K562 (cell line): ENCODE data around the gene MAML1. TPM values are rescaled to one million over a fixed set of nuclear protein-coding genes. Genes with fewer than 3 reads are reported as not detected.

Experiments used
- ATAC-seq: fragments of 200-7000 bp; cut with Tn5 transposase; 3 replicates; pipeline ENCODE4 v1.9.1; 2020; ENCODE audit warnings: moderate library complexity
- BruUV-seq: library from RNA; stranded (reverse); fragments of 400-500 nt; replicated peaks from 2 replicates; lab custom pipeline; 2021; lab: Mats Ljungman, UMichigan
- CTCF ChIA-PET: fragments of 300-600 bp; formaldehyde crosslinking; extraction: SDS; loops from one replicate; lab custom pipeline; 2021; ENCODE audit warnings: low intra/inter-chr PET ratio; lab: Yijun Ruan, JAX
- POLR2A ChIA-PET: fragments of 300-600, 350-650 bp; sonication (Branson Sonifier 250); formaldehyde crosslinking; extraction: SDS; loops from one replicate; lab custom pipeline; 2021; ENCODE audit warnings: antibody characterized with exemption, inconsistent platforms; lab: Yijun Ruan, JAX
- DNase-seq, 4 experiments: peaks; one replicate each; pipeline versions ENCODE4 v3.0.0 to v3.0.0-alpha.2; 2011 to 2018; ENCODE audit warnings: low spot score in 3 of 4, mixed read lengths in 3 of 4; ENCODE audit errors: extremely low read depth in 1 of 4
- FAIRE-seq: peaks from 2 replicates; lab custom pipeline; 2011; peaks lifted over from hg19 to GRCh38; lab: Jason Lieb, UNC
- H2AFZ ChIP-seq: 2 replicates; pipeline ENCODE4 v1.6.0; 2011; ENCODE audit warnings: low read depth, low read length, control low read depth, inconsistent platforms
- H3K27ac ChIP-seq: fragments of 200-600 bp; 3 replicates; pipeline ENCODE4 v1.8.0; 2011; ENCODE audit warnings: low read depth, mild to moderate bottlenecking, control low read depth, inconsistent platforms, low read length, moderate library complexity, mixed read lengths; ENCODE audit errors: extremely low read depth
- H3K27me3 ChIP-seq, 2 experiments: fragments of 300-600 bp in 1 of 2; 2 replicates in 1 of 2; 3 replicates in 1 of 2; pipeline versions ENCODE4 v1.6.0 to v1.8.0; 2011; ENCODE audit warnings: inconsistent platforms in 2 of 2, low read length in 2 of 2, mild to moderate bottlenecking in 1 of 2, mixed read lengths in 1 of 2, moderate library complexity in 1 of 2; ENCODE audit not compliant: control insufficient read depth in 2 of 2, insufficient read depth in 2 of 2
- H3K36me3 ChIP-seq: fragments of 300-600 bp; 3 replicates; pipeline ENCODE4 v1.8.0; 2011; ENCODE audit warnings: mild to moderate bottlenecking, low read length, inconsistent platforms; ENCODE audit not compliant: control insufficient read depth, insufficient read depth
- H3K4me1 ChIP-seq, 2 experiments: fragments of 200-600 bp in 1 of 2; replicated peaks in 1 of 2; 2 replicates in 1 of 2; 3 replicates in 1 of 2; pipeline versions ENCODE4 v1.5.1 to v1.8.0; 2011; ENCODE audit warnings: inconsistent platforms in 2 of 2, low read length in 2 of 2, mild to moderate bottlenecking in 1 of 2, mixed read lengths in 1 of 2, moderate library complexity in 1 of 2; ENCODE audit not compliant: control insufficient read depth in 2 of 2, insufficient read depth in 2 of 2
- H3K4me2 ChIP-seq: 2 replicates; pipeline ENCODE4 v1.6.1; 2011; ENCODE audit warnings: low read length, control low read depth, inconsistent platforms, mixed read lengths; ENCODE audit not compliant: insufficient read depth
- H3K4me3 ChIP-seq: fragments of 200-600 bp; sonication (generic), shearing (Covaris generic); 2 replicates; pipeline ENCODE4 v1.5.1; 2016; ENCODE audit warnings: control low read depth, inconsistent platforms
- H3K79me2 ChIP-seq: fragments of 200-600 bp; 3 replicates; pipeline ENCODE4 v1.8.0; 2011; ENCODE audit warnings: low read length, inconsistent platforms; ENCODE audit not compliant: control insufficient read depth, insufficient read depth
- H3K9ac ChIP-seq, 2 experiments: 2 replicates each; pipeline versions ENCODE4 v1.6.0 to v1.6.1; 2011; ENCODE audit warnings: low read depth in 2 of 2, low read length in 2 of 2, control low read depth in 1 of 2, inconsistent platforms in 1 of 2, mild to moderate bottlenecking in 1 of 2, mixed read lengths in 1 of 2; ENCODE audit not compliant: insufficient read depth in 1 of 2
- H3K9me1 ChIP-seq: one replicate; pipeline ENCODE4 v1.6.0; 2011; ENCODE audit warnings: inconsistent platforms, mild to moderate bottlenecking, low read length, moderate library complexity; ENCODE audit not compliant: control insufficient read depth, insufficient read depth
- H3K9me3 ChIP-seq: replicated peaks from 2 replicates; pipeline ENCODE4 v1.5.1; 2011; ENCODE audit warnings: low read depth, low read length, inconsistent platforms; ENCODE audit not compliant: control insufficient read depth, insufficient read depth
- H4K20me1 ChIP-seq: replicated peaks from 2 replicates; pipeline ENCODE4 v1.6.1; 2011; ENCODE audit warnings: low read length, inconsistent platforms, mixed read lengths; ENCODE audit not compliant: control insufficient read depth, insufficient read depth
- FIP1L1 ChIP-seq: fragments of 200-400 bp; formaldehyde crosslinking; IDR thresholded peaks from 2 replicates; pipeline ENCODE4 v1.6.1; 2018; ENCODE audit warnings: mild to moderate bottlenecking, low read depth, low read length; ENCODE audit not compliant: poor library complexity, severe bottlenecking
- POLR2G ChIP-seq: fragments of 200-400 bp; formaldehyde crosslinking; IDR thresholded peaks from 2 replicates; pipeline ENCODE4 v1.6.1; 2017; ENCODE audit warnings: low read depth, mild to moderate bottlenecking, antibody characterized with exemption, low read length, moderate library complexity
- RBM22 ChIP-seq: fragments of 200-400 bp; formaldehyde crosslinking; IDR thresholded peaks from 2 replicates; pipeline ENCODE4 v1.6.1; 2018; ENCODE audit warnings: low read length, low read depth; ENCODE audit not compliant: poor library complexity, severe bottlenecking
- RBM39 ChIP-seq: fragments of 200-400 bp; formaldehyde crosslinking; optimal IDR thresholded peaks from 2 replicates; pipeline ENCODE3; 2018; ENCODE audit warnings: low read depth, low read length
- RUNX1 ChIP-seq: sonication (generic); IDR thresholded peaks from 2 replicates; pipeline ENCODE4 v1.6.1; 2016; ENCODE audit warnings: antibody characterized with exemption, low read depth
- SRSF7 ChIP-seq: fragments of 200-400 bp; formaldehyde crosslinking; optimal IDR thresholded peaks from 2 replicates; pipeline ENCODE3; 2017; ENCODE audit warnings: mild to moderate bottlenecking, low read depth, low read length
- ZNF121 ChIP-seq: sonication (generic); formaldehyde crosslinking; conservative IDR thresholded peaks from 2 replicates; pipeline ENCODE4 v1.8.0; 2022; ENCODE audit warnings: missing genetic modification reagents
- WGBS: fragments of 100-300 bp; shearing (Covaris generic); methylation state at CpG from one replicate; pipeline ENCODE4 v1.1.6; 2016; ENCODE audit warnings: low coverage, mixed read lengths; ENCODE audit not compliant: insufficient coverage; ENCODE audit errors: missing lambda C conversion rate; 5-methylcytosine and 5-hydroxymethylcytosine counted together
- in situ Hi-C: fragments of 300-500 bp; cut with MboI; formaldehyde crosslinking; loops from 4 replicates; pipeline ENCODE4 v1.15.0; 2018; ENCODE audit warnings: inconsistent platforms, mixed read lengths
- intact Hi-C: fragments of 100-400 bp; cut with micrococcal nuclease; formaldehyde crosslinking; loops from 2 replicates; pipeline ENCODE4 v1.14.2; 2022
- polyA plus RNA-seq, 8 experiments: library from polyadenylated mRNA; depleted of rRNA in 4 of 8; stranded (reverse) in 5 of 8; unstranded in 3 of 8; fragments of >200 nt; fragmentation: Nextera tagmentation in 2 of 8; fragmentation: Illumina TruSeq in 1 of 8; extraction: Ambion mirVana in 2 of 8; extraction: Trizol in 1 of 8; gene quantifications; 2 replicates each; pipeline versions ENCODE4 v1.2.1 to v1.2.3, GENCODE V29; 2011 to 2014; ENCODE audit warnings: inconsistent platforms in 1 of 8, missing spikeins in 1 of 8
- total RNA-seq, 7 experiments: library from RNA; depleted of rRNA in 6 of 7; stranded (reverse); fragments of >200 nt in 6 of 7; fragmentation: Illumina TruSeq in 2 of 7; extraction: Trizol in 2 of 7; gene quantifications; 2 replicates each; pipeline versions ENCODE4 v1.2.1 to v1.2.3, GENCODE V29; 2011 to 2021; ENCODE audit warnings: low replicate concordance in 1 of 7
- TF ChIP-seq, protein P1 (sequence below): sonication (generic); formaldehyde crosslinking; IDR thresholded peaks from 2 replicates; pipeline ENCODE4 v1.8.1; 2023; ENCODE audit warnings: mild to moderate bottlenecking, missing genetic modification reagents
- TF ChIP-seq, protein P2 (sequence below): sonication (generic); formaldehyde crosslinking; IDR thresholded peaks from 2 replicates; pipeline ENCODE4 v1.8.0; 2022; ENCODE audit warnings: mild to moderate bottlenecking, low read depth, missing genetic modification reagents
- TF ChIP-seq, protein P3 (sequence below): IDR thresholded peaks from 2 replicates; pipeline ENCODE4 v1.6.1; 2012; ENCODE audit warnings: low read depth, low read length, improper control_type of control experiment, borderline replicate concordance

The MAML1 gene
- total and polyA plus RNA-seq, 9 of the 15 experiments (the other 6 are each of a cell fraction or from before 2014, with no cell fraction given): 0.32 to 18.4 (median 7.0) TPM

DNA sequence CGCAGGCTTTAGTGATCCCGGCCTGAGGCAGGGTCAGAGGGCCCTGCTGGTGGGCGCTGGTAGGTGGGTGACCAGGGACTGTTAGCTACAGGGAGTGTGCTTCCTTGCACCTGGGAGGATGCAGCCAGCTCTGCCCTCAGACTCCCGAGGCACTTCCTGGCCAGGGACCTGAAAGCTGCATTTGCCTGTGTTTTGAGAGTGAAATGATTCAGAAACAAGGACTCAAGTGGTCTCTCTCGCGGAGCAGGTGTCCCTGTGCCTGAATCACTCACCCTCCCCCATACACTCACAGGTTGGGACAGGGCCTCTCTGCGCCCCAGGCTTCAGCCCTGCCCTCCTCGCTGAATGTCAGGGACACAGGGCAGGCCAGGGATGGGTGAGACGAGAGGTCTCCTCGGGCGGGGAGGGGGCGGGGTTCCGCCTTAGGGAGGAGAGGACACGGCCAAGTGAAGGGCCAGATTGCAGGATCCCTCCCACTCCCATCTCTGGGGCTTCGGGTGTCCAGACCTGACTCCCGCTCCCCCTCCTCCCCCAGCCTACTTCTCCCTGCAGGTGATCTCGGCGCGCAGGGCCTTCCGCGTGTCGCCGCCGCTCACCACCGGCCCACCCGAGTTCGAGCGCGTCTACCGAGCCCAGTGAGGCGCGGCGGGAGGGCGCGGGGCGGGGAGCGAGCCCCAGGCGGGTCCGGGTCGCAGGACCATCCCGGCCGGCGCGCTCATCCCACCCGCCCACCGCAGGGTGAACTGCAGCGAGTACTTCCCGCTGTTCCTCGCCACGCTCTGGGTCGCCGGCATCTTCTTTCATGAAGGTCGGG, 62.6 kb downstream of the MAML1 start:
- Histone ChIP-seq H3K79me2 (no peaks in the 10 kb centered on the region), H3K36me3 (peaks cover 36% of the 10 kb centered on the region; the same call in 2 of the 3 replicates), H3K9me1 (no peaks in the 10 kb centered on the region), H3K9ac (0 out of 4 replicates have a peak overlapping the region, but pooled peaks of 1 of the 2 experiments have one; percentile 45), H3K4me2 (no peak overlapping the region), H4K20me1 (no peaks in the 10 kb centered on the region), H2AFZ (no peak overlapping the region), H3K4me1 (peaks cover 0 to 47% of the 10 kb centered on the region in 2 experiments; a peak in 2 of 5 replicates), H3K27me3 (no peaks in the 10 kb centered on the region), H3K9me3 (no peaks in the 10 kb centered on the region), H3K27ac (no peak overlapping the region)
- in situ Hi-C loops: no loop called here
- CTCF ChIA-PET: no interaction called here
- TF ChIP-seq, protein P1, sequence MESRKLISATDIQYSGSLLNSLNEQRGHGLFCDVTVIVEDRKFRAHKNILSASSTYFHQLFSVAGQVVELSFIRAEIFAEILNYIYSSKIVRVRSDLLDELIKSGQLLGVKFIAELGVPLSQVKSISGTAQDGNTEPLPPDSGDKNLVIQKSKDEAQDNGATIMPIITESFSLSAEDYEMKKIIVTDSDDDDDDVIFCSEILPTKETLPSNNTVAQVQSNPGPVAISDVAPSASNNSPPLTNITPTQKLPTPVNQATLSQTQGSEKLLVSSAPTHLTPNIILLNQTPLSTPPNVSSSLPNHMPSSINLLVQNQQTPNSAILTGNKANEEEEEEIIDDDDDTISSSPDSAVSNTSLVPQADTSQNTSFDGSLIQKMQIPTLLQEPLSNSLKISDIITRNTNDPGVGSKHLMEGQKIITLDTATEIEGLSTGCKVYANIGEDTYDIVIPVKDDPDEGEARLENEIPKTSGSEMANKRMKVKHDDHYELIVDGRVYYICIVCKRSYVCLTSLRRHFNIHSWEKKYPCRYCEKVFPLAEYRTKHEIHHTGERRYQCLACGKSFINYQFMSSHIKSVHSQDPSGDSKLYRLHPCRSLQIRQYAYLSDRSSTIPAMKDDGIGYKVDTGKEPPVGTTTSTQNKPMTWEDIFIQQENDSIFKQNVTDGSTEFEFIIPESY (CRISPR knock-in tag): 0 out of 2 replicates have a peak, but pooled peaks have one; percentile 12
- TF ChIP-seq RBM22 (peak; percentile 51), FIP1L1 (peak; percentile 19), ZNF121 (CRISPR knock-in tag) (no peak), RBM39 (no peak), SRSF7 (no peak), POLR2G (peak; percentile 72), RUNX1 (no peak)
- TF ChIP-seq, protein P2, sequence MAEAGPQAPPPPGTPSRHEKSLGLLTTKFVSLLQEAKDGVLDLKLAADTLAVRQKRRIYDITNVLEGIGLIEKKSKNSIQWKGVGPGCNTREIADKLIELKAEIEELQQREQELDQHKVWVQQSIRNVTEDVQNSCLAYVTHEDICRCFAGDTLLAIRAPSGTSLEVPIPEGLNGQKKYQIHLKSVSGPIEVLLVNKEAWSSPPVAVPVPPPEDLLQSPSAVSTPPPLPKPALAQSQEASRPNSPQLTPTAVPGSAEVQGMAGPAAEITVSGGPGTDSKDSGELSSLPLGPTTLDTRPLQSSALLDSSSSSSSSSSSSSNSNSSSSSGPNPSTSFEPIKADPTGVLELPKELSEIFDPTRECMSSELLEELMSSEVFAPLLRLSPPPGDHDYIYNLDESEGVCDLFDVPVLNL (CRISPR knock-in tag): no peak
- TF ChIP-seq, protein P3, sequence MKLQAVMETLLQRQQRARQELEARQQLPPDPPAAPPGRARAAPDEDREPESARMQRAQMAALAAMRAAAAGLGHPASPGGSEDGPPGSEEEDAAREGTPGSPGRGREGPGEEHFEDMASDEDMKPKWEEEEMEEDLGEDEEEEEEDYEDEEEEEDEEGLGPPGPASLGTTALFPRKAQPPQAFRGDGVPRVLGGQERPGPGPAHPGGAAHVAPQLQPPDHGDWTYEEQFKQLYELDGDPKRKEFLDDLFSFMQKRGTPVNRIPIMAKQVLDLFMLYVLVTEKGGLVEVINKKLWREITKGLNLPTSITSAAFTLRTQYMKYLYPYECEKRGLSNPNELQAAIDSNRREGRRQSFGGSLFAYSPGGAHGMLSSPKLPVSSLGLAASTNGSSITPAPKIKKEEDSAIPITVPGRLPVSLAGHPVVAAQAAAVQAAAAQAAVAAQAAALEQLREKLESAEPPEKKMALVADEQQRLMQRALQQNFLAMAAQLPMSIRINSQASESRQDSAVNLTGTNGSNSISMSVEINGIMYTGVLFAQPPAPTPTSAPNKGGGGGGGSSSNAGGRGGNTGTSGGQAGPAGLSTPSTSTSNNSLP: no peak
- TF ChIP-seq, all 486 proteins: peak for 4
- POLR2A ChIA-PET: interaction anchor here (0.6 to 1.2 kb wide), 3 partner anchors 8 to 25 kb away, joined by 3 to 5 read pairs (median 3); partner anchors contain the start of gene SQSTM1
- DNase-seq: no peak
- no TSS peak for BruUV-seq
- no peak for FAIRE-seq
- 93% methylated on average over 6 of the region's 53 CpGs for WGBS
- no peak for ATAC-seq
- intact Hi-C loops: no loop called here
- H3K4me3 ChIP-seq: no peak overlapping the region
